Parathyroid adenoma (tissue), 2 donors: ENCODE results near the gene TENM4.

Experiments
- H2AFZ ChIP-seq: fragments of 300-600 bp; sonication (generic); one replicate; pipeline ENCODE4 v1.7.0; 2017; ENCODE audit warnings: antibody characterized with exemption, mild to moderate bottlenecking
- H3K27ac ChIP-seq: fragments of 300-600 bp; sonication (generic); one replicate; pipeline ENCODE4 v1.7.0; 2017
- H3K27me3 ChIP-seq: fragments of 300-600 bp; sonication (generic); one replicate; pipeline ENCODE4 v1.7.0; 2017; ENCODE audit warnings: low read length; ENCODE audit not compliant: control insufficient read depth, insufficient read depth
- H3K36me3 ChIP-seq: fragments of 300-600 bp; sonication (generic); one replicate; pipeline ENCODE4 v1.7.0; 2017; ENCODE audit warnings: low read length; ENCODE audit not compliant: control insufficient read depth, insufficient read depth
- H3K4me1 ChIP-seq: fragments of 300-600 bp; sonication (generic); one replicate; pipeline ENCODE4 v1.7.0; 2017; ENCODE audit warnings: control low read depth
- H3K4me2 ChIP-seq: fragments of 300-600 bp; sonication (generic); one replicate; pipeline ENCODE4 v1.7.0; 2017; ENCODE audit warnings: low read length
- H3K4me3 ChIP-seq: fragments of 300-600 bp; sonication (generic); one replicate; pipeline ENCODE4 v1.7.0; 2017; ENCODE audit warnings: low read depth, low read length
- H3K79me2 ChIP-seq: fragments of 300-600 bp; sonication (generic); one replicate; pipeline ENCODE4 v1.7.0; 2017; ENCODE audit warnings: control low read depth
- H3K9ac ChIP-seq: fragments of 300-600 bp; sonication (generic); one replicate; pipeline ENCODE4 v1.7.0; 2017; ENCODE audit warnings: mild to moderate bottlenecking
- H3K9me3 ChIP-seq: fragments of 300-600 bp; sonication (generic); one replicate; pipeline ENCODE4 v1.7.0; 2017; ENCODE audit warnings: low read length; ENCODE audit not compliant: control insufficient read depth
- CTCF ChIP-seq: fragments of 300-600 bp; sonication (generic); IDR thresholded peaks from one replicate; pipeline ENCODE4 v1.7.0; 2017; ENCODE audit warnings: antibody characterized with exemption, mild to moderate bottlenecking
- donor health status: primary hyperparathyroidism.

TENM4 gene

DNA sequence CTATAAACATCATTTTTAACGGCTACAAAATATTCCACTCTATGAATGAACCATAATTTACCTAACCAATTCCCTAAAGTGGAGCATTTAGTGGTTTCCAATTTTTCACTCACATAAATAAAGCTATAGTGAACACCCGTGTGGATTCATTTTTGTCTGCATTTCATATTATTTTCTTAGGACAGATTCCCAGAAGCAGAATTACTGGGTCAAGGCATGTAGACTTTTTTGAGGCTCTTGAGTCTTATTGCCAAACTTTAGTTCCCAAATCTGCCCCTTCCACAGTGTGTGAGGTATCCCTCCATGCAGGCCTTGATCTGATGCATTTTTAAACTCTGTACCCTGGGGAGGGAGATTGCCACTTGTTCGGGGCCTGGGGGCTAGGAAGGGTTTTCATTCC is 198.2 kb downstream of the TENM4 start:
- Histone ChIP-seq H3K9ac (no peak overlapping the region), H2AFZ (no peak overlapping the region), H3K79me2 (no peaks in the 10 kb centered on the region), H3K4me1 (no peaks in the 10 kb centered on the region), H3K27ac (no peak overlapping the region), H3K36me3 (no peaks in the 10 kb centered on the region), H3K9me3 (no peaks in the 10 kb centered on the region), H3K4me3 (no peak overlapping the region), H3K27me3 (no peaks in the 10 kb centered on the region), H3K4me2 (no peak overlapping the region)
- TF ChIP-seq CTCF: no peak

DNA sequence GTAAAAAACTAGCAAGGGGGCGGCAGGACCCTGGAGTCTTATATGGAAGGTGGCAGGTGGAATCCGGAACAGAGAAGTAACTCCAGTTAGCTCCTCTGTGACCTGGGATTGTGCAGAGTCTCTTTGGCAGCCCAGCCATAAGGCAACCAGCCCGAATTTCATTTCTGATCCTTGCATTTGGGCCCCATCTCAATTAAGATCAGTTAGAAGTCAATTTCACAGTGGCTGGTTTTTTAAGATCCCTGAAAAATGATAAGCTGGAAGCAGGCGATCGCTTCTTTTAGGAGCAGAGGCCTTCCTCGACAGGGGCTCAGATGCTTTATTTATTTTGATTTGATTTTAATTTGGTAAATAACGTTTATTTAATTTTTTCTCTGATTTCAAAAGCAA is 199.0 kb downstream of the TENM4 start:
- no peak overlapping the region for H3K4me2 ChIP-seq
- H3K36me3 ChIP-seq: no peaks in the 10 kb centered on the region
- TF ChIP-seq CTCF: no peak
- no peak overlapping the region for H3K4me3 ChIP-seq
- no peak overlapping the region for H3K9ac ChIP-seq
- no peak overlapping the region for H2AFZ ChIP-seq
- H3K79me2 ChIP-seq: no peaks in the 10 kb centered on the region
- no peak overlapping the region for H3K27ac ChIP-seq
- no peaks in the 10 kb centered on the region for H3K27me3 ChIP-seq
- H3K9me3 ChIP-seq: no peaks in the 10 kb centered on the region
- H3K4me1 ChIP-seq: no peaks in the 10 kb centered on the region

GRCh38 chr11:79241205-79241851 is 199.5 kb downstream of the TENM4 start:
- Histone ChIP-seq H3K4me1 (no peaks in the 10 kb centered on the region), H3K79me2 (no peaks in the 10 kb centered on the region), H3K27ac (no peak overlapping the region), H3K4me2 (no peak overlapping the region), H2AFZ (no peak overlapping the region), H3K9me3 (no peaks in the 10 kb centered on the region), H3K4me3 (no peak overlapping the region), H3K27me3 (no peaks in the 10 kb centered on the region), H3K9ac (no peak overlapping the region), H3K36me3 (no peaks in the 10 kb centered on the region)
- no peak for TF ChIP-seq CTCF

DNA sequence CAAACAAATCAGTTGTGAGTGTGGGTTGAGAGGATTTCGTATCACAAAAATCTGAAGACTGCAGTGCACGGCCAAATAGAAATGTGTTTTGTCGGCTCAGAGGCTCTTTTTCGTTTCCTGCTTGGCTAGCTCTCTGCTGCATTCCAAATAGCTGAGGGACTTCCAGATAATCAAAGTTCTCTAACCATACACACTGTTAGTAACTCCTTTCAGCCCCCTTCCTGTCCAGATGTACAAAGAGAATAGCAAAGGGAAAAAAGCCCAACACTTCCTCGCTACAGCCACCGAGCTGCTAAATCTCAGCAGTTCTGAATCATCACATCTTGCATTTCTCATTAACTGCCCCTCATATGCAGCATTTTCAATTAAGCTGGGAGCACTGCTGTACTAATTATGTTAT is 203.1 kb downstream of the TENM4 start:
- H3K27ac ChIP-seq: no peak overlapping the region
- no peak overlapping the region for H2AFZ ChIP-seq
- no peak overlapping the region for H3K9ac ChIP-seq
- no peaks in the 10 kb centered on the region for H3K4me1 ChIP-seq
- no peaks in the 10 kb centered on the region for H3K36me3 ChIP-seq
- H3K9me3 ChIP-seq: no peaks in the 10 kb centered on the region
- no peak overlapping the region for H3K4me3 ChIP-seq
- H3K4me2 ChIP-seq: no peak overlapping the region
- no peaks in the 10 kb centered on the region for H3K79me2 ChIP-seq
- no peak for TF ChIP-seq CTCF
- H3K27me3 ChIP-seq: no peaks in the 10 kb centered on the region

- no peak overlapping the region for H3K4me3 ChIP-seq
- H3K27ac ChIP-seq: peak overlapping the region; percentile 49
- no peak for TF ChIP-seq CTCF
These were observed 203.7 kb downstream of the TENM4 start for GRCh38 chr11:79237091-79237490.

More at GRCh38 chr11:79237091-79237490, 203.7 kb downstream of the TENM4 start:
- no peaks in the 10 kb centered on the region for H3K27me3 ChIP-seq
- no peaks in the 10 kb centered on the region for H3K79me2 ChIP-seq
- no peak overlapping the region for H3K4me2 ChIP-seq
- no peak overlapping the region for H3K9ac ChIP-seq
- no peaks in the 10 kb centered on the region for H3K36me3 ChIP-seq
- H3K9me3 ChIP-seq: no peaks in the 10 kb centered on the region
- peak overlapping the region; percentile 60 for H2AFZ ChIP-seq
- no peaks in the 10 kb centered on the region for H3K4me1 ChIP-seq
